ENCODE data around the gene STARD3NL.
A peak's percentile ranks its signal among the peaks of the same experiment; 100 is the strongest.

Gene STARD3NL

GRCh38 chr7:38215735-38216670 is 38.0 kb downstream of the STARD3NL start:
- no peak for TF ChIP-seq CREB1 (IDR thresholded peaks at IDR 0.05; ENCODE audit: low read depth)
- TF ChIP-seq CEBPB (IDR thresholded peaks at IDR 0.05) = no peak
- TF ChIP-seq NFIC (IDR thresholded peaks at IDR 0.05) = no peak
- TF ChIP-seq RAD21 (IDR thresholded peaks at IDR 0.05; ENCODE audit: low read depth) = peak; percentile 50; the same call in 1 of the 2 replicates

GRCh38 chr7:38217672-38218071 is 39.6 kb downstream of the STARD3NL start:
- TF ChIP-seq NFIC (IDR thresholded peaks at IDR 0.05) (no peak), REST (IDR thresholded peaks at IDR 0.05; ENCODE audit: low read depth) (no peak), CEBPB (IDR thresholded peaks at IDR 0.05) (no peak), YY1 (IDR thresholded peaks at IDR 0.05; ENCODE audit: low read depth) (no peak), RAD21 (IDR thresholded peaks at IDR 0.05; ENCODE audit: low read depth) (no peak), TEAD4 (IDR thresholded peaks at IDR 0.05) (no peak), TCF12 (IDR thresholded peaks at IDR 0.05; ENCODE audit: low read depth) (no peak), FOXM1 (IDR thresholded peaks at IDR 0.05; ENCODE audit: borderline replicate concordance, low read depth) (no peak), EGR1 (IDR thresholded peaks at IDR 0.05) (no peak), CREB1 (IDR thresholded peaks at IDR 0.05; ENCODE audit: low read depth) (no peak), ZBTB7A (IDR thresholded peaks at IDR 0.05; ENCODE audit: low read depth) (no peak), EP300 (IDR thresholded peaks at IDR 0.05; ENCODE audit: borderline replicate concordance) (no peak), MAX (IDR thresholded peaks at IDR 0.05) (no peak), USF1 (IDR thresholded peaks at IDR 0.05) (no peak), TAF1 (IDR thresholded peaks at IDR 0.05; ENCODE audit: low read depth) (no peak)

- no peak for TF ChIP-seq RAD21 (IDR thresholded peaks at IDR 0.05; ENCODE audit: low read depth)
- no peak for TF ChIP-seq USF1 (IDR thresholded peaks at IDR 0.05)
- TF ChIP-seq EGR1 (IDR thresholded peaks at IDR 0.05) = no peak
- TF ChIP-seq YY1 (IDR thresholded peaks at IDR 0.05; ENCODE audit: low read depth) = no peak
- TF ChIP-seq EP300 (IDR thresholded peaks at IDR 0.05; ENCODE audit: borderline replicate concordance) = no peak
- no peak for TF ChIP-seq CREB1 (IDR thresholded peaks at IDR 0.05; ENCODE audit: low read depth)
- TF ChIP-seq ZBTB7A (IDR thresholded peaks at IDR 0.05; ENCODE audit: low read depth) = no peak
- TF ChIP-seq NFIC (IDR thresholded peaks at IDR 0.05) = no peak
- no peak for TF ChIP-seq TCF12 (IDR thresholded peaks at IDR 0.05; ENCODE audit: low read depth)
- TF ChIP-seq TAF1 (IDR thresholded peaks at IDR 0.05; ENCODE audit: low read depth) = no peak
- no peak for TF ChIP-seq CEBPB (IDR thresholded peaks at IDR 0.05)
- TF ChIP-seq FOXM1 (IDR thresholded peaks at IDR 0.05; ENCODE audit: borderline replicate concordance, low read depth) = no peak
- TF ChIP-seq MAX (IDR thresholded peaks at IDR 0.05) = no peak
- TF ChIP-seq REST (IDR thresholded peaks at IDR 0.05; ENCODE audit: low read depth) = no peak
- TF ChIP-seq TEAD4 (IDR thresholded peaks at IDR 0.05) = no peak
These were observed 42.4 kb downstream of the STARD3NL start for GRCh38 chr7:38220452-38220851.

- TF ChIP-seq RAD21 (IDR thresholded peaks at IDR 0.05; ENCODE audit: low read depth) (peak; percentile 80), EGR1 (IDR thresholded peaks at IDR 0.05) (no peak), YY1 (IDR thresholded peaks at IDR 0.05; ENCODE audit: low read depth) (no peak), TCF12 (IDR thresholded peaks at IDR 0.05; ENCODE audit: low read depth) (no peak), MAX (IDR thresholded peaks at IDR 0.05) (no peak), CEBPB (IDR thresholded peaks at IDR 0.05) (no peak), TAF1 (IDR thresholded peaks at IDR 0.05; ENCODE audit: low read depth) (no peak), ZBTB7A (IDR thresholded peaks at IDR 0.05; ENCODE audit: low read depth) (no peak)
These were observed 44.5 kb downstream of the STARD3NL start for GRCh38 chr7:38222481-38223096.

- TF ChIP-seq MAX (IDR thresholded peaks at IDR 0.05) (no peak), RAD21 (IDR thresholded peaks at IDR 0.05; ENCODE audit: low read depth) (no peak), CEBPB (IDR thresholded peaks at IDR 0.05) (no peak), YY1 (IDR thresholded peaks at IDR 0.05; ENCODE audit: low read depth) (no peak), EP300 (IDR thresholded peaks at IDR 0.05; ENCODE audit: borderline replicate concordance) (no peak), CREB1 (IDR thresholded peaks at IDR 0.05; ENCODE audit: low read depth) (no peak), ZBTB7A (IDR thresholded peaks at IDR 0.05; ENCODE audit: low read depth) (no peak)
These were observed 45.3 kb downstream of the STARD3NL start for GRCh38 chr7:38223306-38223705.

Data from Ishikawa (cell line).